ENCODE results near the gene BCL2L12. TPM values are rescaled to one million over a fixed set of nuclear protein-coding genes. Genes with fewer than 3 reads are reported as not detected.

Gene BCL2L12
- total RNA-seq, 3 donors from 2014 or later = 64.6 to 71.2 (median 71.1) TPM

GRCh38 chr19:49681830-49682229 lies 16.1 kb downstream of the BCL2L12 start:
- Mint-ChIP-seq H3K9me3 (no peaks in the 10 kb centered on the region), H3K36me3 (ENCODE audit: insufficient read depth) (peaks cover 31% of the 10 kb centered on the region), H3K4me3 (no peak overlapping the region), H3K27me3 (ENCODE audit: low read depth) (no peaks in the 10 kb centered on the region), H3K4me1 (ENCODE audit: low read depth) (peaks cover 23% of the 10 kb centered on the region)
- no peak for DNase-seq
- no peak for ATAC-seq

GRCh38 chr19:49682274-49682673 lies 16.5 kb downstream of the BCL2L12 start:
- peaks cover 34% of the 10 kb centered on the region for H3K36me3 Mint-ChIP-seq (ENCODE audit: insufficient read depth)
- ATAC-seq (no peak), DNase-seq (no peak)
- no peaks in the 10 kb centered on the region for H3K27me3 Mint-ChIP-seq (ENCODE audit: low read depth)
- no peak overlapping the region for H3K4me3 Mint-ChIP-seq
- no peaks in the 10 kb centered on the region for H3K9me3 Mint-ChIP-seq
- H3K4me1 Mint-ChIP-seq (ENCODE audit: low read depth) = peaks cover 23% of the 10 kb centered on the region

GRCh38 chr19:49683814-49684250 lies 18.1 kb downstream of the BCL2L12 start:
- no peak for DNase-seq
- H3K36me3 Mint-ChIP-seq (ENCODE audit: insufficient read depth) = peaks cover 34% of the 10 kb centered on the region
- H3K4me3 Mint-ChIP-seq = no peak overlapping the region
- no peak for ATAC-seq
- no peaks in the 10 kb centered on the region for H3K9me3 Mint-ChIP-seq
- H3K27me3 Mint-ChIP-seq (ENCODE audit: low read depth) = no peaks in the 10 kb centered on the region
- peaks cover 18% of the 10 kb centered on the region for H3K4me1 Mint-ChIP-seq (ENCODE audit: low read depth)

- no peak overlapping the region for H3K4me3 Mint-ChIP-seq
- no peaks in the 10 kb centered on the region for H3K27me3 Mint-ChIP-seq (ENCODE audit: low read depth)
- DNase-seq = no peak
- no peak for ATAC-seq
- H3K4me1 Mint-ChIP-seq (ENCODE audit: low read depth) = peaks cover 16% of the 10 kb centered on the region
- peaks cover 34% of the 10 kb centered on the region for H3K36me3 Mint-ChIP-seq (ENCODE audit: insufficient read depth)
- H3K9me3 Mint-ChIP-seq = no peaks in the 10 kb centered on the region
Observed at GRCh38 chr19:49684251-49684982, 18.7 kb downstream of the BCL2L12 start.

GRCh38 chr19:49684983-49685553 lies 19.3 kb downstream of the BCL2L12 start:
- Mint-ChIP-seq H3K4me1 (ENCODE audit: low read depth) (peaks cover 14% of the 10 kb centered on the region), H3K4me3 (no peak overlapping the region), H3K36me3 (ENCODE audit: insufficient read depth) (peaks cover 35% of the 10 kb centered on the region), H3K9me3 (no peaks in the 10 kb centered on the region), H3K27me3 (ENCODE audit: low read depth) (no peaks in the 10 kb centered on the region)
- ATAC-seq (no peak), DNase-seq (no peak)

- Mint-ChIP-seq H3K9me3 (no peaks in the 10 kb centered on the region), H3K4me3 (no peak overlapping the region), H3K4me1 (ENCODE audit: low read depth) (peaks cover 16% of the 10 kb centered on the region), H3K27me3 (ENCODE audit: low read depth) (peaks cover 7% of the 10 kb centered on the region), H3K36me3 (ENCODE audit: insufficient read depth) (peaks cover 36% of the 10 kb centered on the region)
- DNase-seq (no peak), ATAC-seq (no peak)
Observed at GRCh38 chr19:49685845-49686332, 20.2 kb downstream of the BCL2L12 start.

GRCh38 chr19:49686503-49687088 lies 20.9 kb downstream of the BCL2L12 start:
- peaks cover 21% of the 10 kb centered on the region for H3K4me1 Mint-ChIP-seq (ENCODE audit: low read depth)
- H3K9me3 Mint-ChIP-seq = no peaks in the 10 kb centered on the region
- peaks cover 34% of the 10 kb centered on the region for H3K36me3 Mint-ChIP-seq (ENCODE audit: insufficient read depth)
- H3K27me3 Mint-ChIP-seq (ENCODE audit: low read depth) = peaks cover 14% of the 10 kb centered on the region
- no peak for DNase-seq
- no peak for ATAC-seq
- no peak overlapping the region for H3K4me3 Mint-ChIP-seq

GRCh38 chr19:49687150-49687549 lies 21.4 kb downstream of the BCL2L12 start:
- DNase-seq = no peak
- Mint-ChIP-seq H3K4me1 (ENCODE audit: low read depth) (peaks cover 21% of the 10 kb centered on the region), H3K27me3 (ENCODE audit: low read depth) (peaks cover 15% of the 10 kb centered on the region), H3K9me3 (no peaks in the 10 kb centered on the region), H3K4me3 (no peak overlapping the region), H3K36me3 (ENCODE audit: insufficient read depth) (peaks cover 34% of the 10 kb centered on the region)
- ATAC-seq = no peak

GRCh38 chr19:49687566-49688316 lies 22.0 kb downstream of the BCL2L12 start:
- DNase-seq (no peak), ATAC-seq (no peak)
- no peak overlapping the region for H3K4me3 Mint-ChIP-seq
- peaks cover 17% of the 10 kb centered on the region for H3K4me1 Mint-ChIP-seq (ENCODE audit: low read depth)
- H3K9me3 Mint-ChIP-seq = no peaks in the 10 kb centered on the region
- H3K27me3 Mint-ChIP-seq (ENCODE audit: low read depth) = peaks cover 15% of the 10 kb centered on the region
- peaks cover 30% of the 10 kb centered on the region for H3K36me3 Mint-ChIP-seq (ENCODE audit: insufficient read depth)

- no peak for ATAC-seq
- Mint-ChIP-seq H3K36me3 (ENCODE audit: insufficient read depth) (peaks cover 27% of the 10 kb centered on the region), H3K27me3 (ENCODE audit: low read depth) (peaks cover 16% of the 10 kb centered on the region), H3K9me3 (no peaks in the 10 kb centered on the region), H3K4me3 (no peak overlapping the region), H3K4me1 (ENCODE audit: low read depth) (peaks cover 17% of the 10 kb centered on the region)
- no peak for DNase-seq
Observed at GRCh38 chr19:49688531-49689132, 22.9 kb downstream of the BCL2L12 start.

GRCh38 chr19:49689133-49690078 lies 23.7 kb downstream of the BCL2L12 start, which contains the start of gene ADM5:
Gene ADM5 (plus strand): TSS chr19:49689594. CDS start chr19:49689838, 244 bp downstream.
- peaks cover 21% of the 10 kb centered on the region for H3K36me3 Mint-ChIP-seq (ENCODE audit: insufficient read depth)
- no peak for DNase-seq
- peak within 1 kb of the TSS; percentile 77 for H3K4me3 Mint-ChIP-seq
- ATAC-seq = peak; percentile 30 to 38
- H3K27me3 Mint-ChIP-seq (ENCODE audit: low read depth) = peaks cover 16% of the 10 kb centered on the region
- H3K4me1 Mint-ChIP-seq (ENCODE audit: low read depth) = peaks cover 17% of the 10 kb centered on the region
- H3K9me3 Mint-ChIP-seq = no peaks in the 10 kb centered on the region

- no peaks in the 10 kb centered on the region for H3K9me3 Mint-ChIP-seq
- H3K27me3 Mint-ChIP-seq (ENCODE audit: low read depth) = peaks cover 16% of the 10 kb centered on the region
- no peak for DNase-seq
- peaks cover 15% of the 10 kb centered on the region for H3K36me3 Mint-ChIP-seq (ENCODE audit: insufficient read depth)
- peaks cover 17% of the 10 kb centered on the region for H3K4me1 Mint-ChIP-seq (ENCODE audit: low read depth)
- ATAC-seq = peak; percentile 10 to 15
- peak overlapping the region; percentile 77 for H3K4me3 Mint-ChIP-seq
Observed at GRCh38 chr19:49690079-49690655, 24.4 kb downstream of the BCL2L12 start.
